Measurements from ENCODE around the gene AKAP8L. TPM values are rescaled to one million over a fixed set of nuclear protein-coding genes. Genes with fewer than 3 reads are reported as not detected.

AKAP8L gene
- total and polyA plus RNA-seq, 2 experiments from 2014 or later = 21.5 to 38.3 TPM

- H3K79me2 ChIP-seq (ENCODE audit: insufficient read depth) = no peaks in the 10 kb centered on the region
- H3K4me1 ChIP-seq (ENCODE audit: insufficient read depth) = no peaks in the 10 kb centered on the region
- in situ Hi-C loops (cut with MboI) = no loop called here
- DNase-seq = no peak
- WGBS, 2 experiments (ENCODE audit: low coverage in 1 of 2, low lambda C conversion rate in 2 of 2, missing lambda C conversion rate in 2 of 2) = 28% methylated on average over 14 to 17 of the region's 17 CpGs
- TF ChIP-seq EZH2 (IDR thresholded peaks at IDR 0.05; ENCODE audit: insufficient read depth, poor library complexity, severe bottlenecking) = no peak
- TF ChIP-seq EZH2phosphoT487 (IDR thresholded peaks at IDR 0.05; ENCODE audit: insufficient read depth, low read depth) = no peak
- no peak within 1 kb of the TSS for H3K9ac ChIP-seq
- H3K27ac ChIP-seq = no peak within 1 kb of the TSS
- H3K9me3 ChIP-seq (ENCODE audit: low read depth) = no peaks in the 10 kb centered on the region
- H3K4me3 ChIP-seq = no peak within 1 kb of the TSS
- no peaks in the 10 kb centered on the region for H3K36me3 ChIP-seq (ENCODE audit: low read depth)
- no peaks in the 10 kb centered on the region for H3K9me2 ChIP-seq (ENCODE audit: insufficient read depth)
- H3K27me3 ChIP-seq (replicated peaks; ENCODE audit: insufficient read depth) = peaks cover 19% of the 10 kb centered on the region
- H2AFZ ChIP-seq = no peak within 1 kb of the TSS
- no peaks in the 10 kb centered on the region for H4K20me1 ChIP-seq (ENCODE audit: insufficient read depth)
- H3F3A ChIP-seq (ENCODE audit: insufficient read depth) = no peaks in the 10 kb centered on the region
- no peak within 1 kb of the TSS for H3K4me2 ChIP-seq (ENCODE audit: unreplicated experiment)
Measured at GRCh38 chr19:15464394-15465385, 45.9 kb upstream of the AKAP8L start, which contains the start of gene RASAL3. Gene RASAL3, minus strand, starts transcription at chr19:15464544. Its CDS starts 186 bp downstream, at chr19:15464358.

- no peaks in the 10 kb centered on the region for H4K20me1 ChIP-seq (ENCODE audit: insufficient read depth)
- H3K9ac ChIP-seq = no peak overlapping the region
- 23 to 28% methylated on average over 21 to 25 of the region's 25 CpGs for WGBS, 2 experiments (ENCODE audit: low coverage in 1 of 2, low lambda C conversion rate in 2 of 2, missing lambda C conversion rate in 2 of 2)
- H3K36me3 ChIP-seq (ENCODE audit: low read depth) = no peaks in the 10 kb centered on the region
- no peaks in the 10 kb centered on the region for H3K9me3 ChIP-seq (ENCODE audit: low read depth)
- peaks cover 15% of the 10 kb centered on the region for H3K27me3 ChIP-seq (replicated peaks; ENCODE audit: insufficient read depth)
- no peaks in the 10 kb centered on the region for H3K79me2 ChIP-seq (ENCODE audit: insufficient read depth)
- H3K27ac ChIP-seq = no peak overlapping the region
- no peaks in the 10 kb centered on the region for H3F3A ChIP-seq (ENCODE audit: insufficient read depth)
- H3K4me3 ChIP-seq = no peak overlapping the region
- no peaks in the 10 kb centered on the region for H3K9me2 ChIP-seq (ENCODE audit: insufficient read depth)
- in situ Hi-C loops (cut with MboI) = no loop called here
- TF ChIP-seq EZH2 (IDR thresholded peaks at IDR 0.05; ENCODE audit: insufficient read depth, poor library complexity, severe bottlenecking) = no peak
- TF ChIP-seq EZH2phosphoT487 (IDR thresholded peaks at IDR 0.05; ENCODE audit: insufficient read depth, low read depth) = no peak
- no peaks in the 10 kb centered on the region for H3K4me1 ChIP-seq (ENCODE audit: insufficient read depth)
- H3K4me2 ChIP-seq (ENCODE audit: unreplicated experiment) = no peak overlapping the region
- no peak for DNase-seq
- H2AFZ ChIP-seq = no peak overlapping the region
Measured at GRCh38 chr19:15463861-15464371, 45.1 kb upstream of the AKAP8L start.

GRCh38 chr19:15461694-15462093 is 42.9 kb upstream of the AKAP8L start:
- 75 to 81% methylated on average over 2 of the region's 2 CpGs for WGBS, 2 experiments (ENCODE audit: low coverage in 1 of 2, low lambda C conversion rate in 2 of 2, missing lambda C conversion rate in 2 of 2)
- Histone ChIP-seq H3K27ac (no peak overlapping the region), H3K9ac (no peak overlapping the region), H2AFZ (no peak overlapping the region), H4K20me1 (ENCODE audit: insufficient read depth) (no peaks in the 10 kb centered on the region), H3K27me3 (replicated peaks; ENCODE audit: insufficient read depth) (peaks cover 22% of the 10 kb centered on the region), H3K4me2 (ENCODE audit: unreplicated experiment) (no peak overlapping the region), H3K4me1 (ENCODE audit: insufficient read depth) (no peaks in the 10 kb centered on the region), H3F3A (ENCODE audit: insufficient read depth) (no peaks in the 10 kb centered on the region), H3K9me3 (ENCODE audit: low read depth) (no peaks in the 10 kb centered on the region), H3K36me3 (ENCODE audit: low read depth) (no peaks in the 10 kb centered on the region), H3K4me3 (no peak overlapping the region), H3K9me2 (ENCODE audit: insufficient read depth) (no peaks in the 10 kb centered on the region), H3K79me2 (ENCODE audit: insufficient read depth) (no peaks in the 10 kb centered on the region)
- TF ChIP-seq EZH2 (IDR thresholded peaks at IDR 0.05; ENCODE audit: insufficient read depth, poor library complexity, severe bottlenecking) (no peak), EZH2phosphoT487 (IDR thresholded peaks at IDR 0.05; ENCODE audit: insufficient read depth, low read depth) (no peak)
- in situ Hi-C loops (cut with MboI) = no loop called here
- no peak for DNase-seq

DNA sequence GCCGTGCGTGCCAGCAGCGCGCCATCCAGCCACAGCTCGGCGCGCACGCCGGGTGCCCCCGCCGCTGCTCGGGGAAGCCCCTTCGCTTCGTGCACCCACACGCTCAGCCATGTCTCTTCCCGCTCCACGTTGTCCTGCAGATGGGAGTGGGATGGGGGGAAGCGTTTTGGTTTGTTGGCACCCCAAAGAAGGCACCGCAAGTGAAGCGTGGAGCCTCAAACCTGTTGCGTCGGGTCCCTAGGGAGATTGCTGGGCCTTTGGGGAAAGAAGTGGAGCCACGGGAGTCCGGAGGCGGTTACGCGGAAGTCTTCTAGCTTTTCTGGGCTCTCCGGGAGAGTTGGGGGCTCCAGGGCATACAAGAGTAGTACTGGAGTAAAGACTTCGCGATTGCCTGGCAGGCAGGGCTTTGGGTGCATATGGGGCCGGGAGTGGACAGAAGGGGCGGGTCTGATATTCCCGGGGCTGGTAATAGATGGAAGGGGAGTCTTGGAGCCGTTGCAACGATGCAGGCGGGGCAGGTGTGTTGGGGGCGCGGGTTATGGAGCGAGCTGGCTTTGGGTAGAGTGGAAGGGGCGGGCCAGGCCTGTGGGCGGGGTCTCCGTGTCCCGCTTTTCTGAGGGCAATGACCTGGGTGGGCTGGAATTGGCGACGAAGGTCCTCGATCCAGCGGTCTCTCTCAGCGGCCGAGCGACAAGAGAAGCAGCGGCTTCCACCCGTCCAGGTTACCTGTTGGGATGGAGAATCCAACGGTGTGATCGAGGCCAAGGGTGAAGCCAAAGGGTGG is 39.1 kb upstream of the AKAP8L start:
- peaks cover 29% of the 10 kb centered on the region for H3K27me3 ChIP-seq (replicated peaks; ENCODE audit: insufficient read depth)
- no peaks in the 10 kb centered on the region for H3K36me3 ChIP-seq (ENCODE audit: low read depth)
- no peak overlapping the region for H3K4me3 ChIP-seq
- no peaks in the 10 kb centered on the region for H3K9me3 ChIP-seq (ENCODE audit: low read depth)
- no peaks in the 10 kb centered on the region for H3K79me2 ChIP-seq (ENCODE audit: insufficient read depth)
- no peak overlapping the region for H3K27ac ChIP-seq
- H3K9me2 ChIP-seq (ENCODE audit: insufficient read depth) = no peaks in the 10 kb centered on the region
- DNase-seq = no peak
- TF ChIP-seq EZH2 (IDR thresholded peaks at IDR 0.05; ENCODE audit: insufficient read depth, poor library complexity, severe bottlenecking) = no peak
- no peak for TF ChIP-seq EZH2phosphoT487 (IDR thresholded peaks at IDR 0.05; ENCODE audit: insufficient read depth, low read depth)
- WGBS, 2 experiments (ENCODE audit: low coverage in 1 of 2, low lambda C conversion rate in 2 of 2, missing lambda C conversion rate in 2 of 2) = 11 to 14% methylated on average over 43 to 54 of the region's 54 CpGs
- in situ Hi-C loops (cut with MboI) = no loop called here
- no peak overlapping the region for H2AFZ ChIP-seq
- no peak overlapping the region for H3K4me2 ChIP-seq (ENCODE audit: unreplicated experiment)
- no peak overlapping the region for H3K9ac ChIP-seq
- no peaks in the 10 kb centered on the region for H3F3A ChIP-seq (ENCODE audit: insufficient read depth)
- no peaks in the 10 kb centered on the region for H3K4me1 ChIP-seq (ENCODE audit: insufficient read depth)
- H4K20me1 ChIP-seq (ENCODE audit: insufficient read depth) = no peaks in the 10 kb centered on the region
